ENCODE measurements around the gene KCNQ1. TPM values are rescaled to one million over a fixed set of nuclear protein-coding genes. Genes with fewer than 3 reads are reported as not detected.

The KCNQ1 gene
- total and polyA plus RNA-seq, 7 donors = 0.48 to 3.1 (median 1.1) TPM

GRCh38 chr11:2731130-2732125 lies 286.6 kb downstream of the KCNQ1 start:
- no peak for DNase-seq
- no peak for ATAC-seq
- TF ChIP-seq CTCF (IDR thresholded peaks at IDR 0.05) = no peak
- H3K27ac ChIP-seq = no peak overlapping the region
- no peaks in the 10 kb centered on the region for H3K9me3 ChIP-seq
- intact Hi-C loops (cut with DNase I) = no loop called here
- H3K27me3 ChIP-seq (ENCODE audit: insufficient read depth in 3 of 3, low read length in 2 of 3) = no peaks in the 10 kb centered on the region
- WGBS, 3 donors = 88 to 92% (median 89%) methylated on average over 24 to 28 of the region's 28 CpGs
- no peaks in the 10 kb centered on the region for H3K36me3 ChIP-seq (ENCODE audit: insufficient read depth in 1 of 2, low read depth in 1 of 2)
- H3K4me3 ChIP-seq = no peak overlapping the region
- no peaks in the 10 kb centered on the region for H3K4me1 ChIP-seq

- Histone ChIP-seq H3K36me3 (ENCODE audit: insufficient read depth in 1 of 2, low read depth in 1 of 2) (no peaks in the 10 kb centered on the region), H3K4me1 (no peaks in the 10 kb centered on the region), H3K4me3 (no peak overlapping the region), H3K27ac (no peak overlapping the region), H3K9me3 (no peaks in the 10 kb centered on the region), H3K27me3 (ENCODE audit: insufficient read depth in 3 of 3, low read length in 2 of 3) (no peaks in the 10 kb centered on the region)
- intact Hi-C loops (cut with DNase I) = no loop called here
- peak in 1 of 2 donors; percentile 30 for DNase-seq
- TF ChIP-seq CTCF (IDR thresholded peaks at IDR 0.05) = no peak
- 95 to 98% (median 96%) methylated on average over 29 to 32 of the region's 32 CpGs for WGBS, 3 donors
- no peak for ATAC-seq
Observed at GRCh38 chr11:2732261-2732939, 287.6 kb downstream of the KCNQ1 start.

- ATAC-seq (no peak), DNase-seq (peak; percentile 6 to 39)
- Histone ChIP-seq H3K27me3 (ENCODE audit: insufficient read depth in 3 of 3, low read length in 2 of 3) (no peaks in the 10 kb centered on the region), H3K36me3 (ENCODE audit: insufficient read depth in 1 of 2, low read depth in 1 of 2) (no peaks in the 10 kb centered on the region), H3K9me3 (no peaks in the 10 kb centered on the region), H3K4me1 (no peaks in the 10 kb centered on the region), H3K27ac (no peak overlapping the region), H3K4me3 (no peak overlapping the region)
- TF ChIP-seq CTCF (IDR thresholded peaks at IDR 0.05) = no peak
- intact Hi-C loops (cut with DNase I) = no loop called here
- WGBS, 3 donors = 87 to 92% (median 89%) methylated on average over 12 of the region's 12 CpGs
Observed at GRCh38 chr11:2732940-2733628, 288.3 kb downstream of the KCNQ1 start.

GRCh38 chr11:2734181-2735052 lies 289.6 kb downstream of the KCNQ1 start:
- 78 to 84% (median 79%) methylated on average over 31 to 32 of the region's 32 CpGs for WGBS, 3 donors
- no peaks in the 10 kb centered on the region for H3K4me1 ChIP-seq
- no peaks in the 10 kb centered on the region for H3K9me3 ChIP-seq
- H3K27me3 ChIP-seq (ENCODE audit: insufficient read depth in 3 of 3, low read length in 2 of 3) = no peaks in the 10 kb centered on the region
- H3K36me3 ChIP-seq (ENCODE audit: insufficient read depth in 1 of 2, low read depth in 1 of 2) = no peaks in the 10 kb centered on the region
- intact Hi-C loops (cut with DNase I) = no loop called here
- DNase-seq (peak; percentile 10 to 49), ATAC-seq (no peak)
- H3K27ac ChIP-seq = no peak overlapping the region
- no peak for TF ChIP-seq CTCF (IDR thresholded peaks at IDR 0.05)
- H3K4me3 ChIP-seq = no peak overlapping the region

Data from psoas muscle (tissue), 8 donors.